ENCODE results near the gene TP53.

Gene TP53

GRCh38 chr17:7687072-7687907, at the start of gene TP53:
Gene TP53, minus strand, starts transcription at chr17:7687490. Its CDS starts 10,896 bp downstream, at chr17:7676594.
- DNase-seq (ENCODE audit: low spot score) (peak; percentile 87), ATAC-seq (ENCODE audit: low read depth) (peak; percentile 28)
- H3K27ac ChIP-seq (ENCODE audit: poor library complexity, severe bottlenecking), result peak within 1 kb of the TSS; percentile 91
- H3K36me3 ChIP-seq (ENCODE audit: low read depth), result peaks cover 42% of the 10 kb centered on the region
- no peaks in the 10 kb centered on the region for H3K9me3 ChIP-seq (ENCODE audit: severe bottlenecking)
- no peak for TF ChIP-seq CTCF (IDR thresholded peaks at IDR 0.05; ENCODE audit: poor library complexity, severe bottlenecking)
- H3K4me3 ChIP-seq (ENCODE audit: severe bottlenecking), result peak within 1 kb of the TSS; percentile 67
- peaks cover 7% of the 10 kb centered on the region for H3K4me1 ChIP-seq (ENCODE audit: insufficient read depth, poor library complexity, severe bottlenecking)
- no peaks in the 10 kb centered on the region for H3K27me3 ChIP-seq (ENCODE audit: insufficient read depth, poor library complexity, severe bottlenecking)

GRCh38 chr17:7732981-7733539, 45.8 kb upstream of the TP53 start:
- Histone ChIP-seq H3K27ac (ENCODE audit: poor library complexity, severe bottlenecking) (no peak overlapping the region), H3K36me3 (ENCODE audit: low read depth) (no peaks in the 10 kb centered on the region), H3K9me3 (ENCODE audit: severe bottlenecking) (no peaks in the 10 kb centered on the region), H3K27me3 (ENCODE audit: insufficient read depth, poor library complexity, severe bottlenecking) (no peaks in the 10 kb centered on the region), H3K4me1 (ENCODE audit: insufficient read depth, poor library complexity, severe bottlenecking) (no peaks in the 10 kb centered on the region), H3K4me3 (ENCODE audit: severe bottlenecking) (no peak overlapping the region)
- TF ChIP-seq CTCF (IDR thresholded peaks at IDR 0.05; ENCODE audit: poor library complexity, severe bottlenecking), result no peak
- ATAC-seq (ENCODE audit: low read depth), result no peak
- DNase-seq (ENCODE audit: low spot score), result no peak

GRCh38 chr17:7729816-7730215, 42.5 kb upstream of the TP53 start:
- no peaks in the 10 kb centered on the region for H3K9me3 ChIP-seq (ENCODE audit: severe bottlenecking)
- H3K4me3 ChIP-seq (ENCODE audit: severe bottlenecking), result no peak overlapping the region
- ATAC-seq (ENCODE audit: low read depth) (no peak), DNase-seq (ENCODE audit: low spot score) (no peak)
- no peaks in the 10 kb centered on the region for H3K27me3 ChIP-seq (ENCODE audit: insufficient read depth, poor library complexity, severe bottlenecking)
- no peaks in the 10 kb centered on the region for H3K4me1 ChIP-seq (ENCODE audit: insufficient read depth, poor library complexity, severe bottlenecking)
- H3K36me3 ChIP-seq (ENCODE audit: low read depth), result no peaks in the 10 kb centered on the region
- TF ChIP-seq CTCF (IDR thresholded peaks at IDR 0.05; ENCODE audit: poor library complexity, severe bottlenecking), result no peak
- H3K27ac ChIP-seq (ENCODE audit: poor library complexity, severe bottlenecking), result no peak overlapping the region

GRCh38 chr17:7727886-7728285, 40.6 kb upstream of the TP53 start:
- H3K27me3 ChIP-seq (ENCODE audit: insufficient read depth, poor library complexity, severe bottlenecking), result no peaks in the 10 kb centered on the region
- no peaks in the 10 kb centered on the region for H3K9me3 ChIP-seq (ENCODE audit: severe bottlenecking)
- no peak for TF ChIP-seq CTCF (IDR thresholded peaks at IDR 0.05; ENCODE audit: poor library complexity, severe bottlenecking)
- no peak for DNase-seq (ENCODE audit: low spot score)
- H3K27ac ChIP-seq (ENCODE audit: poor library complexity, severe bottlenecking), result no peak overlapping the region
- no peaks in the 10 kb centered on the region for H3K36me3 ChIP-seq (ENCODE audit: low read depth)
- no peaks in the 10 kb centered on the region for H3K4me1 ChIP-seq (ENCODE audit: insufficient read depth, poor library complexity, severe bottlenecking)
- no peak for ATAC-seq (ENCODE audit: low read depth)
- H3K4me3 ChIP-seq (ENCODE audit: severe bottlenecking), result no peak overlapping the region

- no peak overlapping the region for H3K4me3 ChIP-seq (ENCODE audit: severe bottlenecking)
- H3K36me3 ChIP-seq (ENCODE audit: low read depth), result no peaks in the 10 kb centered on the region
- no peaks in the 10 kb centered on the region for H3K4me1 ChIP-seq (ENCODE audit: insufficient read depth, poor library complexity, severe bottlenecking)
- no peak for TF ChIP-seq CTCF (IDR thresholded peaks at IDR 0.05; ENCODE audit: poor library complexity, severe bottlenecking)
- H3K27ac ChIP-seq (ENCODE audit: poor library complexity, severe bottlenecking), result no peak overlapping the region
- ATAC-seq (ENCODE audit: low read depth) (no peak), DNase-seq (ENCODE audit: low spot score) (no peak)
- no peaks in the 10 kb centered on the region for H3K27me3 ChIP-seq (ENCODE audit: insufficient read depth, poor library complexity, severe bottlenecking)
- no peaks in the 10 kb centered on the region for H3K9me3 ChIP-seq (ENCODE audit: severe bottlenecking)
Observed at GRCh38 chr17:7721612-7722011, 34.3 kb upstream of the TP53 start.

Data from RWPE2 (cell line).